ENCODE data around the gene CMIP. TPM values are rescaled to one million over a fixed set of nuclear protein-coding genes. Genes with fewer than 3 reads are reported as not detected.

CMIP gene
- total RNA-seq, 1 experiment from 2014 or later: 48.2 TPM

GRCh38 chr16:81641395-81642106 lies 196.9 kb downstream of the CMIP start:
- H3K14ac ChIP-seq (ENCODE audit: insufficient read depth, low read length): no peak overlapping the region
- H2BK15ac ChIP-seq (ENCODE audit: low read depth, low read length): no peak overlapping the region
- H3K79me2 ChIP-seq (ENCODE audit: insufficient read depth, low read length): no peaks in the 10 kb centered on the region
- no peak for TF ChIP-seq CTCF (conservative IDR thresholded peaks at IDR 0.05)
- H2BK12ac ChIP-seq (ENCODE audit: insufficient read length, low read depth, low read length): no peak overlapping the region
- no peaks in the 10 kb centered on the region for H3K79me1 ChIP-seq (ENCODE audit: insufficient read depth, low read depth, low read length, poor library complexity, severe bottlenecking)
- H3K4me2 ChIP-seq (ENCODE audit: insufficient read depth, insufficient read length, low read length): no peak overlapping the region
- H3K4ac ChIP-seq (ENCODE audit: low read depth, low read length): no peak overlapping the region
- peak; percentile 45 for DNase-seq
- peaks cover 19 to 39% of the 10 kb centered on the region in 2 experiments for H3K4me1 Mint-ChIP-seq
- no peak overlapping the region; a peak in 1 of 5 replicates for H3K4me3 Mint-ChIP-seq
- no peaks in the 10 kb centered on the region for H3K9me3 Mint-ChIP-seq
- no peaks in the 10 kb centered on the region for H3K4me1 ChIP-seq (ENCODE audit: insufficient read depth, low read length)
- WGBS (ENCODE audit: extremely low coverage, insufficient read length, low lambda C conversion rate): no CpG with 5 or more reads among the region's 18 CpGs
- H2AFZ ChIP-seq (ENCODE audit: low read length): no peak overlapping the region
- no peaks in the 10 kb centered on the region for H3K27me3 Mint-ChIP-seq (ENCODE audit: low read depth)
- peaks cover 3% of the 10 kb centered on the region for H3K23me2 ChIP-seq (ENCODE audit: insufficient read length, low read depth, low read length, poor library complexity, severe bottlenecking)
- no peak overlapping the region for H2AK5ac ChIP-seq (ENCODE audit: insufficient read length, low read length)
- H2BK120ac ChIP-seq (ENCODE audit: low read depth, low read length, poor library complexity, severe bottlenecking): no peak overlapping the region
- no peak overlapping the region for H2BK20ac ChIP-seq (ENCODE audit: low read depth, low read length, poor library complexity, severe bottlenecking)
- no peaks in the 10 kb centered on the region for H3K27me3 ChIP-seq (ENCODE audit: insufficient read depth, low read length)
- H3K9ac ChIP-seq (ENCODE audit: extremely low read depth, insufficient read length, low read length): no peak overlapping the region
- no peak overlapping the region for H4K5ac ChIP-seq (ENCODE audit: insufficient read length, low read depth, low read length)
- no peak overlapping the region for H4K91ac ChIP-seq (ENCODE audit: insufficient read length, low read depth, low read length)
- H4K20me1 ChIP-seq (ENCODE audit: control insufficient read depth, insufficient read depth, insufficient read length): peaks cover 4% of the 10 kb centered on the region
- H3K18ac ChIP-seq (ENCODE audit: insufficient read length, low read depth, low read length): no peak overlapping the region
- no peak overlapping the region for H4K8ac ChIP-seq (replicated peaks; ENCODE audit: insufficient read length, low read depth, low read length)
- no peaks in the 10 kb centered on the region for H3K9me3 ChIP-seq (ENCODE audit: control insufficient read depth, low read depth, low read length)
- H3K56ac ChIP-seq (ENCODE audit: insufficient read length, low read depth, low read length): no peak overlapping the region
- H3K27ac Mint-ChIP-seq: peak overlapping the region in 2 of 3 experiments; percentile 42 to 79; a peak in 4 of 7 replicates
- H3K23ac ChIP-seq (ENCODE audit: insufficient read length, low read depth, low read length): no peak overlapping the region
- H2BK5ac ChIP-seq (ENCODE audit: insufficient read length, low read length): no peak overlapping the region
- peaks cover 0 to 3% (median 1%) of the 10 kb centered on the region in 3 experiments; a peak in 1 of 7 replicates for H3K36me3 Mint-ChIP-seq (ENCODE audit: insufficient read depth in 1 of 3, low read depth in 3 of 3)
- no peak overlapping the region for H3K27ac ChIP-seq (ENCODE audit: insufficient read length, low read depth, low read length)
- no peak overlapping the region for H3T11ph ChIP-seq (ENCODE audit: low read length)

Measured in H9 (cell line).